ENCODE measurements around the gene AJAP1.

DNA sequence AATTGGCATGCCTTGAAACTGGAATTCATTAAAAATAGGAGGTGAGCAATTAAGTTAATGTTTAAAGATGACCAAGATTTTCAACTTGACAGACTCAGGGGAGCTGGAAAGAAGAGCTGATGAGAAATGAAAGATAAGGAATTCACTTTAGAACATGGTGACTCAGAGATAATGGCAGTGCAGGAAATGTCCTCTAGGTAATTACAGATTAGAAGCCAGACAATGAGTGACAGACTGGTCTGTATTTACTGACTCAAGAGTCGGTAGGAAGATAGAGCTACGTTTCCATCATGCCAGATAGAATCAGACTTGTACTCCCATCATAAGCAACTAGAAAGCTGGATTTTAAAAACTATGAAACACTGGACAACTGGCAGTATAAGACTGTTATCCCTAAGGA lies 151.6 kb downstream of the AJAP1 start:
- TF ChIP-seq CTCF (conservative IDR thresholded peaks at IDR 0.05) (no peak), EZH2 (IDR thresholded peaks at IDR 0.05; ENCODE audit: low read depth) (no peak)
